GM13977 (cell line): ENCODE results near the gene RPS6KC1.
"Not testable (repeated sequence)": the region's sequence is repeated elsewhere in the genome, so short reads cannot be mapped to it uniquely, and the experiment has no call there.

Experiments
- DNase-seq: peaks from one replicate; pipeline ENCODE4 v3.0.0; 2012; ENCODE audit warnings: low spot score
- in situ Hi-C: fragments of 300-500 bp; cut with MboI; formaldehyde crosslinking; loops from one replicate; pipeline ENCODE4 v1.12.0; 2022; ENCODE audit warnings: low sequenced_read_pairs, low pct_unique_long_range_greater_than_20kb, mixed read lengths, inconsistent platforms; ENCODE audit not compliant: unreplicated experiment
- TF ChIP-seq, protein P1 (sequence below): IDR thresholded peaks from 2 replicates; pipeline ENCODE4 v1.5.1; 2012; ENCODE audit warnings: mild to moderate bottlenecking, control low read depth; ENCODE audit not compliant: insufficient read depth; ENCODE audit errors: extremely low read depth, missing control alignments

The RPS6KC1 gene

DNA sequence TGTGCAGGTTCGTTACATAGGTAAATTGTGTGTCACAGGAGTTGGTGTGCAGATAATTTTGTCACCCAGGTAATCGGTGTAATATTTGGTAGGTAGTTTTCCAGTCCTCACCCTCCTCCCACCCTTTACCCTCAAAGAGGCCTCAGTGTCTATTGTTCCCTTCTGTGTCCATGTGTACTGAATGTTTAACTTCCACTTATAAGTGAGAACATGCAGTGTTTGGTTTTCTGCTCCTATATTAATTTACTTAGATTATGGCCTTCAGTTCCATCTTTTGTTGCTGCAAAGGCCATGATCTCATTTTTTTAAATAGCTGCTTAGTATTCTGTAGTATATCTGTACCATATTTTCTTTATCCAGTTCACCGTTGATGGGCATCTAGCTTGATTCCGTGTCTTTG, 87.3 kb downstream of the RPS6KC1 start:
- in situ Hi-C loops = no loop called here
- TF ChIP-seq, protein P1, sequence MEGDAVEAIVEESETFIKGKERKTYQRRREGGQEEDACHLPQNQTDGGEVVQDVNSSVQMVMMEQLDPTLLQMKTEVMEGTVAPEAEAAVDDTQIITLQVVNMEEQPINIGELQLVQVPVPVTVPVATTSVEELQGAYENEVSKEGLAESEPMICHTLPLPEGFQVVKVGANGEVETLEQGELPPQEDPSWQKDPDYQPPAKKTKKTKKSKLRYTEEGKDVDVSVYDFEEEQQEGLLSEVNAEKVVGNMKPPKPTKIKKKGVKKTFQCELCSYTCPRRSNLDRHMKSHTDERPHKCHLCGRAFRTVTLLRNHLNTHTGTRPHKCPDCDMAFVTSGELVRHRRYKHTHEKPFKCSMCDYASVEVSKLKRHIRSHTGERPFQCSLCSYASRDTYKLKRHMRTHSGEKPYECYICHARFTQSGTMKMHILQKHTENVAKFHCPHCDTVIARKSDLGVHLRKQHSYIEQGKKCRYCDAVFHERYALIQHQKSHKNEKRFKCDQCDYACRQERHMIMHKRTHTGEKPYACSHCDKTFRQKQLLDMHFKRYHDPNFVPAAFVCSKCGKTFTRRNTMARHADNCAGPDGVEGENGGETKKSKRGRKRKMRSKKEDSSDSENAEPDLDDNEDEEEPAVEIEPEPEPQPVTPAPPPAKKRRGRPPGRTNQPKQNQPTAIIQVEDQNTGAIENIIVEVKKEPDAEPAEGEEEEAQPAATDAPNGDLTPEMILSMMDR = no peak
- no peak for DNase-seq

DNA sequence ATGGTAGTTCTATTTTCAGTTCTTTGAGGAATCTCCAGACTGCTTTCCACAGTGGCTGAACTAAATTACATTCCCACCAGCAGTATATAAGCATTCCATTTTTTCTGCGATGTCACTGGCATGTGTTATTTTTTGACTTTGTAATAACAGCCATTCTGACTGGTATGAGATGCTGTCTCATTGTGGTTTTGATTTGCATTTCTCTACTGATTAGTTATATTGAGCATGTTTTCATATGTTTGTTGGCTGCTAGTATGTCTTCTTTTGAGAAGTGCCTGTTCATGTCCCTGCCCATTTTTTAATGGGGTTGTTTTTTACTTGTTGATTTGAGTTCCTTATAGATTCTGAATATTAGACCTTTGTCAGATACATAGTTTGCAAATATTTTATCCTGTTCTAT, 87.9 kb downstream of the RPS6KC1 start:
- no peak for DNase-seq
- in situ Hi-C loops = no loop called here
- TF ChIP-seq, protein P1 = no peak

DNA sequence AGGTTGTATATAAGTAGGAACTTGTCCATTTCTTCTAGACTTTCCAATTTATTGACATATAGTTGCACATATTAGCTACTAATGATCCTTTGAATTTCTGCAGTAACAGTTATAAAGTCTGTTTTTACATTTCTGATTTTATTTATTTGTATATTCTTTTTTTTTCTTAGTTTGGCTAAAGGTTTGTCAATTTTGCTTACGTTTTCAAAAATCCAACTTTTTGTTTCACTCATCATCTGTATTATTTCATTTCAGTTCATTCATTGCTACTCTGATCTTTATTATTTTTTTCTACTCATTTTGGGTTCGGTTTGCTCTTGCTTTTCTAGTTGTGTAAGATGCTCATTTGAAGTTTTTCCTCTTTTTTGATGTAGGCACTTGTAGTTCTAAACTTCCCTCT, 97.9 kb downstream of the RPS6KC1 start:
- in situ Hi-C loops = no loop called here
- no peak for DNase-seq
- TF ChIP-seq, protein P1 = no peak

DNA sequence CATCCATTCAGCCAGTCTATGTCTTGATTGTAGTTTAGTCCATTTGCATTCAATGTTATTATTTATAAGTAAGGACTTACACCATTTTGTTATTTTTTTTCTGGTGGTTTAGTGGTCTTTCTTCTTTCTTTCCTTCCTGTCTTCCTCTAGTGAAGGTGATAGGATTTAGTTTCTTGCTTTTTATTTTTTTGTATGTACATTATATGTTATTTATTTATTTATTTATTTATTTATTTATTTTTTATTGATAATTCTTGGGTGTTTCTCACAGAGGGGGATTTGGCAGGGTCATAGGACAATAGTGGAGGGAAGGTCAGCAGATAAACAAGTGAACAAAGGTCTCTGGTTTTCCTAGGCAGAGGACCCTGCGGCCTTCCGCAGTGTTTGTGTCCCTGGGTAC, 99.0 kb downstream of the RPS6KC1 start:
- in situ Hi-C loops, DNase-seq: not testable (repeated sequence)

DNA sequence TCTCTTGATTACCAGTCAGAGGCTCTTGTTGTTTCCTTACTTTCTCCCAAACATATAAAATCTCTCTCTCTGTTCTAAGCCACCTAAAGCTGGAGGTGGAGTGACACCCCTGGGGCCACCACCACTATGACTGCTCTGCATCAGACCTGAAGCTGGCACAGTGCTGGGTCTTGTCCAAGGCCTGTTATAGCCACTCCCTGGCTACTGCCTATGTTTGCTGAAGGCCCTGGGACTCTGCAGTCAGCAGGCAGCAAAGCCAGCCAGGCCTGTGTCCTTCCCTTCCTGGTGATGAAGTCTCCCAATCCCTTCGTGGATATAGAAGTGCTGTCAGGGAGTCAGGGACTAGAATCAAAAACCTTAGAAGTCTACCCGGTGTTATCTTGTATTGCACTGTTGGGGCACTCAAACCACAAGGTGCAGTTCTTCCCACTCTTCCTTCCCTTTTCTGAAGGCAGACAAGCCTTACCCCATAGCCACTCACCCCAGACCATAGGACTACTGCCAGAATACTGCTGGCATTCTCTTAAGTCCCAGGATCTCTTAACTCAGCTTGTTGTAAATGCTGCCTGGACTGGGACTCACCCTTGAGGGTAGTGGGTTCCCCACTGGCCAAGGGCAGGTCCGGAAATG, 103.1 kb downstream of the RPS6KC1 start:
- in situ Hi-C loops = no loop called here
- DNase-seq = no peak
- TF ChIP-seq, protein P1 = no peak

DNA sequence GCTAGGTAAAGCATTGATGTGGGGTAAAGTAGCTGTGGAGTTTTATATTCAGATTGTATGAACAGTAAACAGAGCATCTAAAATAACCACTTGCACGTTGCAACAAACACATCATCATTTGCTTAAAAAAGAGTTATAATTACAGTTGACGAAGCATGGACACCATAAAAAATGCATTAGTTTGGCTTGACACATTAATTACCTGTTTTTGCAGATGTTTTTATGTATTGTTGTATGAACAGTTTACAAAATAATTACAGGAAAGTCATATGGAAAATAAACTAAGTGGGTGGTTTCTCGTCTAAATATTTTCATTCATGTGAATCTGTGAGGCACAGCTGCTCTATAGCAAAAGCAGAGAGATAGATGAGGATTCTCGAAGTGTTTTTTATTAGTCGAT, 108.3 kb downstream of the RPS6KC1 start:
- in situ Hi-C loops = no loop called here
- no peak for DNase-seq
- TF ChIP-seq, protein P1 = no peak

DNA sequence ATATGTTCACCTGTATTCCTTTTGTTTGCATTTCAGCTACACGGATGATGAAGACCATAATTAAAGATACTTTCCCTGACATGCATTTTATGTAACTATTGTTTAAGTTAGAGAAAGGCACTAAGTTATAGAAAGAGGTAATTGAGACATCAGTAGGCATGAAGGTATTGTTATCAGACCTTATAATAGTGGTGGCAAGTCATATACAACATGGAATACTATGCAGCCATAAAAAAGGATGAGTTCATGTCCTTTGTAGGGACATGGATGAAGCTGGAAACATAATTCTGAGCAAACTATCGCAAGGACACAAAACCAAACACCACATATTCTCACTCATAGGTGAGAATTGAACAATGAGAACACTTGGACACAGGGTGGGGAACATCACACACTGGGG, 109.4 kb downstream of the RPS6KC1 start:
- DNase-seq, in situ Hi-C loops: not testable (repeated sequence)

DNA sequence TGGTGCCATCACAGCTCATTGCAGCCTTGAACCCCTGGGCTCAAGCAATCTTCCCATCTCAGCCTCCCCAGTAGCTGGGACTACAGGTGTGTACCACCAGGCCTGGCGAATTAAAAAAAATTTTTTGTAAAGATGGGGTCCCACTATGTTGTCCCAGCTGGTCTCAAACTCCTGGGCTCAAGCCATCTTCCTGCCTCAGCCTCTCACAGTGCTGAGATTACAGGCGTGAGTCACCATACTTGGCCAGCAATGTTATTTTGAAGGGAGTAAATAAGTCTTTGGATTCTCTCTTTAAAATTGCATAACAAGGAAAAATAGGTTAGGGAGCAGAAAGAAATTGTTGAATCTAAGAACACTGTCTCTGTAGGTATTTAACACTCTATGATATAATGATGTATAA, 111.3 kb downstream of the RPS6KC1 start:
- in situ Hi-C loops = no loop called here
- TF ChIP-seq, protein P1 = no peak
- no peak for DNase-seq
